Liver (tissue), 9 donors: ENCODE data around the gene PABPN1L. TPM values are rescaled to one million over a fixed set of nuclear protein-coding genes. Genes with fewer than 3 reads are reported as not detected.

Experiments used
- DNase-seq: peaks from one replicate; pipeline ENCODE4 v3.0.0-alpha.2; 2017; ENCODE audit warnings: low spot score
- H3K27ac ChIP-seq, 2 donors: one replicate each; pipeline ENCODE4 v1.7.0; 2013; ENCODE audit warnings: inconsistent platforms in 2 of 2, low read length in 2 of 2, control low read depth in 1 of 2, low read depth in 1 of 2, mild to moderate bottlenecking in 1 of 2
- H3K27me3 ChIP-seq, 4 donors: one replicate each; pipeline versions ENCODE4 v1.6.1 to v1.7.0; 2013; ENCODE audit warnings: low read length in 3 of 4, inconsistent platforms in 1 of 4, mild to moderate bottlenecking in 1 of 4, moderate library complexity in 1 of 4; ENCODE audit not compliant: control insufficient read depth in 4 of 4, insufficient read depth in 4 of 4
- H3K36me3 ChIP-seq, 4 donors: one replicate each; pipeline versions ENCODE4 v1.6.1 to v1.7.0; 2013; ENCODE audit warnings: low read length in 3 of 4, mild to moderate bottlenecking in 3 of 4, low read depth in 1 of 4, moderate library complexity in 1 of 4; ENCODE audit not compliant: control insufficient read depth in 4 of 4, insufficient read depth in 3 of 4
- H3K4me1 ChIP-seq, 4 donors: one replicate each; pipeline versions ENCODE4 v1.6.1 to v1.7.0; 2013; ENCODE audit warnings: low read length in 3 of 4, mild to moderate bottlenecking in 3 of 4, moderate library complexity in 1 of 4; ENCODE audit not compliant: control insufficient read depth in 4 of 4, insufficient read depth in 4 of 4
- H3K4me3 ChIP-seq, 3 donors: one replicate each; pipeline versions ENCODE4 v1.6.1 to v1.7.0; 2013; ENCODE audit warnings: low read length in 3 of 3, control low read depth in 1 of 3, low read depth in 1 of 3, mild to moderate bottlenecking in 1 of 3
- H3K9ac ChIP-seq, 2 donors: one replicate each; pipeline ENCODE4 v1.7.0; 2013; ENCODE audit warnings: low read length in 2 of 2, mild to moderate bottlenecking in 2 of 2, moderate library complexity in 2 of 2, control low read depth in 1 of 2, low read depth in 1 of 2
- H3K9me3 ChIP-seq, 4 donors: one replicate each; pipeline versions ENCODE4 v1.6.1 to v1.7.0; 2013; ENCODE audit warnings: low read length in 3 of 4; ENCODE audit not compliant: control insufficient read depth in 4 of 4
- ATF3 ChIP-seq: IDR thresholded peaks from 2 replicates; pipeline ENCODE4 v1.6.1; 2016; ENCODE audit warnings: antibody characterized with exemption
- CTCF ChIP-seq: fragments of 150-350 bp; IDR thresholded peaks from 2 replicates; pipeline ENCODE4 v1.5.1; 2017; ENCODE audit warnings: improper control_type of control experiment, low read depth, low read length; ENCODE audit not compliant: missing input control
- EGR1 ChIP-seq, 2 donors: IDR thresholded peaks; 2 replicates each; pipeline ENCODE4 v1.6.1; 2016 to 2018; ENCODE audit warnings: antibody characterized with exemption in 2 of 2, low read depth in 2 of 2
- FOXA1 ChIP-seq: IDR thresholded peaks from 2 replicates; pipeline ENCODE4 v1.6.1; 2016; ENCODE audit warnings: antibody characterized with exemption
- FOXA2 ChIP-seq: IDR thresholded peaks from 2 replicates; pipeline ENCODE4 v1.6.1; 2016; ENCODE audit warnings: antibody characterized with exemption
- GABPA ChIP-seq, 2 donors: IDR thresholded peaks in 1 of 2; conservative IDR thresholded peaks in 1 of 2; 2 replicates each; pipeline ENCODE4 v1.6.1; 2016; ENCODE audit warnings: antibody characterized with exemption in 2 of 2, mild to moderate bottlenecking in 1 of 2, moderate library complexity in 1 of 2
- HNF4A ChIP-seq, 2 donors: conservative IDR thresholded peaks; 2 replicates each; pipeline ENCODE4 v1.6.1; 2016; ENCODE audit warnings: antibody characterized with exemption in 2 of 2, mild to moderate bottlenecking in 2 of 2
- HNF4G ChIP-seq: IDR thresholded peaks from 2 replicates; pipeline ENCODE4 v1.6.1; 2016; ENCODE audit warnings: antibody characterized with exemption
- JUND ChIP-seq, 2 donors: IDR thresholded peaks; 2 replicates each; pipeline ENCODE4 v1.6.1; 2016; ENCODE audit warnings: antibody characterized with exemption in 2 of 2
- MAX ChIP-seq: IDR thresholded peaks from 2 replicates; pipeline ENCODE4 v1.6.1; 2016; ENCODE audit warnings: antibody characterized with exemption
- NR2F2 ChIP-seq: IDR thresholded peaks from 2 replicates; pipeline ENCODE4 v1.6.1; 2016; ENCODE audit warnings: antibody characterized with exemption
- RAD21 ChIP-seq, 2 donors: IDR thresholded peaks; 2 replicates each; pipeline ENCODE4 v1.6.1; 2016; ENCODE audit warnings: antibody characterized with exemption in 2 of 2, mild to moderate bottlenecking in 2 of 2
- REST ChIP-seq: IDR thresholded peaks from 2 replicates; pipeline ENCODE4 v1.6.1; 2016; ENCODE audit warnings: antibody characterized with exemption, mild to moderate bottlenecking
- RXRA ChIP-seq, 2 donors: IDR thresholded peaks; 2 replicates each; pipeline ENCODE4 v1.6.1; 2017 to 2018; ENCODE audit warnings: antibody characterized with exemption in 2 of 2, mild to moderate bottlenecking in 1 of 2
- TAF1 ChIP-seq: conservative IDR thresholded peaks from 2 replicates; pipeline ENCODE4 v1.6.1; 2016; ENCODE audit warnings: antibody characterized with exemption, mild to moderate bottlenecking
- YY1 ChIP-seq: IDR thresholded peaks from 2 replicates; pipeline ENCODE4 v1.6.1; 2016; ENCODE audit warnings: antibody characterized with exemption, mild to moderate bottlenecking
- ZBTB33 ChIP-seq: IDR thresholded peaks from 2 replicates; pipeline ENCODE4 v1.6.1; 2016; ENCODE audit warnings: antibody characterized with exemption
- WGBS: extraction: QIAGEN DNeasy Blood & Tissue Kit; methylation state at CpG from one replicate; pipeline ENCODE4 v1.1.7; 2013; 5-methylcytosine and 5-hydroxymethylcytosine counted together
- polyA plus RNA-seq, 2 donors: library from polyadenylated mRNA; stranded (reverse) in 1 of 2; unstranded in 1 of 2; fragments of 200-250 nt in 1 of 2; fragments of >200 nt in 1 of 2; fragmentation: Nextera tagmentation in 1 of 2; extraction: Ambion mirVana in 1 of 2; gene quantifications; one replicate each; pipeline versions ENCODE4 v1.2.1 to v1.2.3, GENCODE V29; 2013 to 2015
- total RNA-seq, 2 donors: library from RNA; depleted of rRNA; stranded (reverse); fragments of >200 nt; gene quantifications; one replicate each; pipeline ENCODE4 v1.2.3, GENCODE V29; 2014
- donor health status: healthy.
- donor health status: healthy.
- donor health status: healthy.
- donor health status: healthy.
- donor health status: healthy.

Gene PABPN1L
- total and polyA plus RNA-seq, 4 donors: 0.09 TPM; not detected in 3

- Histone ChIP-seq H3K4me3 (peak overlapping the region; percentile 21 to 68 (median 59)), H3K9ac (no peak overlapping the region), H3K4me1 (peaks cover 12 to 39% (median 28%) of the 10 kb centered on the region in 4 donors), H3K27me3 (no peaks in the 10 kb centered on the region), H3K27ac (no peak overlapping the region), H3K9me3 (no peaks in the 10 kb centered on the region), H3K36me3 (peaks cover 5 to 19% (median 16%) of the 10 kb centered on the region in 4 donors)
- WGBS: 89% methylated on average over 13 of the region's 13 CpGs
- TF ChIP-seq RAD21 (IDR thresholded peaks at IDR 0.05): no peak
- no peak for TF ChIP-seq TAF1
- TF ChIP-seq HNF4A (conservative IDR thresholded peaks at IDR 0.05): no peak
- TF ChIP-seq RXRA (IDR thresholded peaks at IDR 0.05): no peak
- no peak for DNase-seq
These were observed 10.7 kb downstream of the PABPN1L start for GRCh38 chr16:88855736-88856121.

GRCh38 chr16:88855176-88855575 is 11.3 kb downstream of the PABPN1L start:
- Histone ChIP-seq H3K4me1 (peaks cover 12 to 39% (median 28%) of the 10 kb centered on the region in 4 donors), H3K27me3 (no peaks in the 10 kb centered on the region), H3K36me3 (peaks cover 5 to 14% (median 12%) of the 10 kb centered on the region in 4 donors), H3K27ac (no peak overlapping the region), H3K9ac (no peak overlapping the region), H3K4me3 (no peak overlapping the region), H3K9me3 (no peaks in the 10 kb centered on the region)
- no peak for DNase-seq
- no peak for TF ChIP-seq TAF1
- TF ChIP-seq CTCF: no peak
- TF ChIP-seq REST: no peak
- no peak for TF ChIP-seq YY1
- TF ChIP-seq MAX: no peak
- TF ChIP-seq FOXA1: no peak
- TF ChIP-seq ATF3: no peak
- no peak for TF ChIP-seq JUND (IDR thresholded peaks at IDR 0.05)
- no peak for TF ChIP-seq RAD21 (IDR thresholded peaks at IDR 0.05)
- no peak for TF ChIP-seq ZBTB33
- TF ChIP-seq FOXA2: no peak
- TF ChIP-seq GABPA (IDR thresholded peaks at IDR 0.05 in 1 of 2, conservative IDR thresholded peaks at IDR 0.05 in 1 of 2): no peak
- no peak for TF ChIP-seq HNF4A (conservative IDR thresholded peaks at IDR 0.05)
- TF ChIP-seq NR2F2: no peak
- no peak for TF ChIP-seq EGR1 (IDR thresholded peaks at IDR 0.05; ENCODE audit: low read depth in 2 of 2)
- TF ChIP-seq HNF4G: no peak
- WGBS: 90% methylated on average over 8 of the region's 8 CpGs
